ENCODE measurements around the gene TNFSF4.
A peak's percentile ranks its signal among the peaks of the same experiment; 100 is the strongest.
"Not testable (repeated sequence)": the region's sequence is repeated elsewhere in the genome, so short reads cannot be mapped to it uniquely, and the experiment has no call there.

TNFSF4 gene

GRCh38 chr1:173168941-173169340, 38.2 kb downstream of the TNFSF4 start:
- no peak overlapping the region for H3K4me3 ChIP-seq (ENCODE audit: control insufficient read depth, low read depth, low read length)
- no peak for DNase-seq (ENCODE audit: low read depth)
- TF ChIP-seq, protein P1, sequence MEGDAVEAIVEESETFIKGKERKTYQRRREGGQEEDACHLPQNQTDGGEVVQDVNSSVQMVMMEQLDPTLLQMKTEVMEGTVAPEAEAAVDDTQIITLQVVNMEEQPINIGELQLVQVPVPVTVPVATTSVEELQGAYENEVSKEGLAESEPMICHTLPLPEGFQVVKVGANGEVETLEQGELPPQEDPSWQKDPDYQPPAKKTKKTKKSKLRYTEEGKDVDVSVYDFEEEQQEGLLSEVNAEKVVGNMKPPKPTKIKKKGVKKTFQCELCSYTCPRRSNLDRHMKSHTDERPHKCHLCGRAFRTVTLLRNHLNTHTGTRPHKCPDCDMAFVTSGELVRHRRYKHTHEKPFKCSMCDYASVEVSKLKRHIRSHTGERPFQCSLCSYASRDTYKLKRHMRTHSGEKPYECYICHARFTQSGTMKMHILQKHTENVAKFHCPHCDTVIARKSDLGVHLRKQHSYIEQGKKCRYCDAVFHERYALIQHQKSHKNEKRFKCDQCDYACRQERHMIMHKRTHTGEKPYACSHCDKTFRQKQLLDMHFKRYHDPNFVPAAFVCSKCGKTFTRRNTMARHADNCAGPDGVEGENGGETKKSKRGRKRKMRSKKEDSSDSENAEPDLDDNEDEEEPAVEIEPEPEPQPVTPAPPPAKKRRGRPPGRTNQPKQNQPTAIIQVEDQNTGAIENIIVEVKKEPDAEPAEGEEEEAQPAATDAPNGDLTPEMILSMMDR (IDR thresholded peaks at IDR 0.05; ENCODE audit: control insufficient read depth, insufficient read depth, low read depth, low read length, missing control alignments) = no peak

- H3K4me3 ChIP-seq (ENCODE audit: control insufficient read depth, low read depth, low read length) = no peak overlapping the region
- DNase-seq (ENCODE audit: low read depth) = no peak
- TF ChIP-seq, protein P1 (IDR thresholded peaks at IDR 0.05; ENCODE audit: control insufficient read depth, insufficient read depth, low read depth, low read length, missing control alignments) = no peak
Observed at GRCh38 chr1:173164686-173165085, 42.4 kb downstream of the TNFSF4 start.

GRCh38 chr1:173164178-173164577, 43.0 kb downstream of the TNFSF4 start:
- no peak overlapping the region for H3K4me3 ChIP-seq (ENCODE audit: control insufficient read depth, low read depth, low read length)
- TF ChIP-seq, protein P1 (IDR thresholded peaks at IDR 0.05; ENCODE audit: control insufficient read depth, insufficient read depth, low read depth, low read length, missing control alignments) = no peak
- DNase-seq (ENCODE audit: low read depth) = no peak

- no peak overlapping the region for H3K4me3 ChIP-seq (ENCODE audit: control insufficient read depth, low read depth, low read length)
- no peak for DNase-seq (ENCODE audit: low read depth)
- TF ChIP-seq, protein P1 (IDR thresholded peaks at IDR 0.05; ENCODE audit: control insufficient read depth, insufficient read depth, low read depth, low read length, missing control alignments) = no peak
Observed at GRCh38 chr1:173163222-173163621, 43.9 kb downstream of the TNFSF4 start.

GRCh38 chr1:173162601-173163000, 44.5 kb downstream of the TNFSF4 start:
- TF ChIP-seq, protein P1 (IDR thresholded peaks at IDR 0.05; ENCODE audit: control insufficient read depth, insufficient read depth, low read depth, low read length, missing control alignments) = no peak
- H3K4me3 ChIP-seq (ENCODE audit: control insufficient read depth, low read depth, low read length) = no peak overlapping the region
- no peak for DNase-seq (ENCODE audit: low read depth)

DNA sequence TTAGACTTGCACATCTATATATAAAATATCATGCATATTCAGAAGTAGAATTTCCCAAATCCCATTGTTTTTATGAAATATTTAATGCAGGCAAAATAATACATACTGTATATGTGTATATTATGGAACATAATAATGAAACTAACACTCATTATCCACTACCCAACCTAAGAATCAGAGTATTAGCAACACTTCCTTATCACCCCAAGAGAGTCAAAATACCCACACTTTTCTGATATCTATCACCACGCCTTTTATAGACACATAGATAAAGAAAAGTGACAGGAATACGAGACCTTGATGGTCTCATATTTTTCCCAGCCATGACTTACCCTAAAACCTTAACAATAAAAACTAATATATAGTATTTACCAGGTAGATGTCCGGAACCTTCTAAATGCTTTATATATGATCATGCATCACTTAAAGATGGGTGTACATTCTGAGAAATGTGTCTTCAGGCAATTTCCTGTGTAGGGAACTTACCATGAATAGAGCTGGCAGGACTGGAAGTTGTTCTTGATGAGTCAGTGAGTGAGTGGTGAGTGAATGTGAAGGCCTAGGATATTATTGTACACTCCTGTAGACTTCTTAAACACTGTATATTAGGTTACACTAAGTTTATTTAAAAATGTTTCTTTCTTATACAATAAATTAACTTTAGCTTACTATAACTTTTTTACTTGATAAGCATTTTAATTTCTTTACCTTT, 45.5 kb downstream of the TNFSF4 start:
- H3K4me3 ChIP-seq (ENCODE audit: control insufficient read depth, low read depth, low read length) = no peak overlapping the region
- TF ChIP-seq, protein P1 (IDR thresholded peaks at IDR 0.05; ENCODE audit: control insufficient read depth, insufficient read depth, low read depth, low read length, missing control alignments) = no peak
- peak; percentile 13 for DNase-seq (ENCODE audit: low read depth)

GRCh38 chr1:173153964-173154363, 53.2 kb downstream of the TNFSF4 start:
- DNase-seq (ENCODE audit: low read depth); H3K4me3 ChIP-seq (ENCODE audit: control insufficient read depth, low read depth, low read length): not testable (repeated sequence)

Data from AG09309 (cell line).